ENCODE measurements around the gene NME3. TPM values are rescaled to one million over a fixed set of nuclear protein-coding genes. Genes with fewer than 3 reads are reported as not detected.

The NME3 gene
- total and polyA plus RNA-seq, 10 of the 15 experiments (the other 5 are each of a cell fraction or from before 2014, with no cell fraction given): 0.61 to 55.5 (median 26.5) TPM

GRCh38 chr16:1772362-1772907 is 1.1 kb upstream of the NME3 start, which contains the start of gene EME2:
TSS of gene EME2 (plus strand) at chr16:1772810. CDS start at chr16:1773228, 418 bp downstream.
- Histone ChIP-seq H3K36me3 (ENCODE audit: control insufficient read depth in 2 of 2, insufficient read depth in 2 of 2, low read length in 1 of 2) (peaks cover 0 to 20% of the 10 kb centered on the region in 2 experiments; a peak in 3 of 4 replicates), H3K79me2 (ENCODE audit: control insufficient read depth, insufficient read depth, low read length) (peaks cover 43% of the 10 kb centered on the region), H3K4me1 (ENCODE audit: control insufficient read depth, insufficient read depth, low read length) (peaks cover 15% of the 10 kb centered on the region), H3K9ac (ENCODE audit: control insufficient read depth, insufficient read depth, low read length) (peak within 1 kb of the TSS; percentile 78), H4K20me1 (ENCODE audit: control insufficient read depth, insufficient read depth) (no peaks in the 10 kb centered on the region), H3K9me3 (replicated peaks; ENCODE audit: control insufficient read depth, insufficient read depth, low read length) (no peaks in the 10 kb centered on the region), H2AFZ (ENCODE audit: control insufficient read depth, low read depth, low read length) (peak within 1 kb of the TSS; percentile 81), H3K4me3 (peak within 1 kb of the TSS; percentile 100), H3K4me2 (ENCODE audit: control insufficient read depth, insufficient read depth) (peak within 1 kb of the TSS; percentile 94), H3K27ac (ENCODE audit: control insufficient read depth, insufficient read depth) (peak within 1 kb of the TSS; percentile 89), H3K27me3 (replicated peaks in 1 of 2; ENCODE audit: control insufficient read depth in 2 of 2, insufficient read depth in 2 of 2, low read length in 1 of 2) (no peaks in the 10 kb centered on the region)
- peak; percentile 59 for FAIRE-seq
- 2% methylated on average over 52 of the region's 53 CpGs for WGBS (ENCODE audit: insufficient coverage, insufficient replicate concordance, low lambda C conversion rate, missing lambda C conversion rate)
- ChIA-PET CTCF (interaction anchor here (0.8 to 1.9 kb wide), 3 partner anchors 9 to 66 kb away, joined by 3 to 12 read pairs (median 4); partner anchors contain the start of genes MAPK8IP3, NUBP2 and SPSB3), SMC1A (ENCODE audit: uncharacterized antibody, unreplicated experiment) (interaction anchor here (0.9 to 1.2 kb wide), 2 partner anchors 10 kb away, joined by 3 to 4 read pairs; partner anchors contain the start of genes NUBP2 and SPSB3), POLR2A (interaction anchor here (0.6 to 5.8 kb wide), 4 partner anchors 10 to 1136 kb away, joined by 3 to 39 read pairs (median 4); partner anchors contain the start of genes METTL26, NUBP2 and SPSB3), RAD21 (ENCODE audit: unreplicated experiment) (interaction anchor here (1.2 to 3.1 kb wide), 2 partner anchors 10 to 94 kb away, joined by 3 to 22 read pairs; partner anchors contain the start of genes JPT2, NUBP2 and SPSB3)
- DNase-seq (ENCODE audit: low read depth, low spot score): no peak
- intact Hi-C loops (cut with micrococcal nuclease; ENCODE audit: unreplicated experiment): loop anchor here (5.0 kb wide), 1 partner anchor 65 kb away; the partner anchor contains the start of gene MAPK8IP3
- ATAC-seq: peak; percentile 12
- BruUV-seq (replicated peaks): no TSS peak
- in situ Hi-C loops (cut with MboI): loop anchor here (5.0 kb wide), 1 partner anchor 60 kb away; no protein-coding TSS in a partner anchor
- TF ChIP-seq EGR1 (IDR thresholded peaks at IDR 0.05; ENCODE audit: borderline replicate concordance in 1 of 2, low read depth in 2 of 2, low read length in 2 of 2): no peak
- TF ChIP-seq EED (IDR thresholded peaks at IDR 0.05; ENCODE audit: low read depth): no peak
- TF ChIP-seq CBX5 (IDR thresholded peaks at IDR 0.05; ENCODE audit: low read depth): no peak
- no peak for TF ChIP-seq MTA3 (IDR thresholded peaks at IDR 0.05; ENCODE audit: borderline replicate concordance, low read length)
- TF ChIP-seq NR2C2 (IDR thresholded peaks at IDR 0.05; ENCODE audit: borderline replicate concordance, control insufficient read depth, insufficient read length, low read depth): no peak
- no peak for TF ChIP-seq IKZF2 (IDR thresholded peaks at IDR 0.05)
- no peak for TF ChIP-seq E4F1 (IDR thresholded peaks at IDR 0.05; ENCODE audit: borderline replicate concordance, partially characterized antibody)
- TF ChIP-seq HDGF (IDR thresholded peaks at IDR 0.05): 0 out of 2 replicates have a peak, but pooled peaks have one; percentile 5
- no peak for TF ChIP-seq HDAC2 (IDR thresholded peaks at IDR 0.05)
- TF ChIP-seq DPF2 (IDR thresholded peaks at IDR 0.05): no peak
- TF ChIP-seq CHD2 (IDR thresholded peaks at IDR 0.05; ENCODE audit: borderline replicate concordance, low read depth, low read length): no peak
- TF ChIP-seq NFYB (IDR thresholded peaks at IDR 0.05; ENCODE audit: insufficient read depth, low read depth, low read length): no peak
- TF ChIP-seq KLF5 (IDR thresholded peaks at IDR 0.05; ENCODE audit: partially characterized antibody): no peak
- TF ChIP-seq HDAC6 (IDR thresholded peaks at IDR 0.05; ENCODE audit: unreplicated experiment): no peak
- TF ChIP-seq TARDBP (IDR thresholded peaks at IDR 0.05; ENCODE audit: borderline replicate concordance): no peak
- TF ChIP-seq MYC (IDR thresholded peaks at IDR 0.05; ENCODE audit: insufficient read depth, insufficient read length, insufficient replicate concordance, low read length, severe bottlenecking): no peak
- no peak for TF ChIP-seq SREBF1 (IDR thresholded peaks at IDR 0.05; ENCODE audit: low read length)
- TF ChIP-seq RCOR1 (conservative IDR thresholded peaks at IDR 0.05; ENCODE audit: low read depth, low read length): no peak
- no peak for TF ChIP-seq TAF1 (IDR thresholded peaks at IDR 0.05; ENCODE audit: borderline replicate concordance, low read depth, low read length)
- TF ChIP-seq RELA (IDR thresholded peaks at IDR 0.05; ENCODE audit: borderline replicate concordance, partially characterized antibody): no peak
- no peak for TF ChIP-seq SREBF2 (IDR thresholded peaks at IDR 0.05; ENCODE audit: low read length)
- no peak for TF ChIP-seq ZBTB33 (IDR thresholded peaks at IDR 0.05)

Measured in GM12878 (cell line).